Stimulated activated CD8-positive, alpha-beta memory T cell treated with anti-CD3 and anti-CD28 coated beads, Interleukin-7, amount 100 ng/mL, for 4 hours (primary cell): Measurements from ENCODE around the gene CCM2.
"Not testable (repeated sequence)": the region's sequence is repeated elsewhere in the genome, so short reads cannot be mapped to it uniquely, and the experiment has no call there.

Experiments used
- DNase-seq, 2 donors: peaks; one replicate each; pipeline ENCODE4 v3.0.0-alpha.2; 2020; ENCODE audit warnings: low read depth in 2 of 2

CCM2 gene

GRCh38 chr7:45100761-45101480 is 100.9 kb downstream of the CCM2 start:
- no peak for DNase-seq

GRCh38 chr7:45101748-45102147 is 101.7 kb downstream of the CCM2 start:
- DNase-seq, result no peak

DNA sequence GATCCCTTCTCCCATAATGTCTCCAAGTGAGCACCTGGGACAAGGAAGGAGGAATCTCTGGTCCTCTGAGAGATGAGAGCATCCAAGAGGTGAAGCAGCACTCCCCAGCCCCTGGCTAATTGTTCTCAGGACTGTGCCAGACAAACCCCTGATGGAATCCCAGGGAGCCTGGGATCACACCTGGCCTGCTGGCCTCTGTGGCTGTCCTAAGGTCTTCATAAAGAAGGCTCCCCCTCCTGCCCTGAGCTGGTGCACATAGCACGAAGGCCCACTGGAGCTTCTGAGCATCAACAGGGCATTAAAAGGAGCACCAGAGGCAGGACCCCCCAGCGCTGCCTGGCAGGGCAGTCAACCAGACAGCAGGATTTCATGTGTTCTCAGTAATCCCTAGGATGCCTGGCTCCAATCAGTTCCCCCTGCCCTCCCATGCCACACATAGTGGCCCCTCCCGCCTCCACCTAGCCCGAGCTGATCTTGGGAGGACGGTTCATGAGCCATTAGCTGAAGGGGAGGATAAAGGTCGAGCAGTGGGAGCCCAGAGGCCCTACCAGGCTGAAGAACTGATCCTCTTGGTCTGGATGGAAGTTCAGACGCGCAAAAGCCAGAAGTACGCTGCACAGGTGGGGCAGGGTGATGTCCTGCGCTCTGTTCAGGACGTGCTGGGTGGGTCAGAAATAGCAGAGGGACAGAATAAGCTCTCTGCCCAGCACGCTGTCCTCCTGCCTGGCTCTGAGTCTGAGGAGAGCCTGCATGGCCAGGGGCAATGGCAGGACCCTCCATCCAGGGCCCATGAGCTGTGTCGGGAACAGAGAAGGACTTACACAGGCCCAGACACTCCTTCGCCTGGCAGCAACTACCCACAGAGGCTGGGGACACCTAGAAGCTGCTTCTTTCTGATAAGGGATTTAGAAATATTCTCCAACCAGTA is 103.0 kb downstream of the CCM2 start:
- DNase-seq, result no peak

DNA sequence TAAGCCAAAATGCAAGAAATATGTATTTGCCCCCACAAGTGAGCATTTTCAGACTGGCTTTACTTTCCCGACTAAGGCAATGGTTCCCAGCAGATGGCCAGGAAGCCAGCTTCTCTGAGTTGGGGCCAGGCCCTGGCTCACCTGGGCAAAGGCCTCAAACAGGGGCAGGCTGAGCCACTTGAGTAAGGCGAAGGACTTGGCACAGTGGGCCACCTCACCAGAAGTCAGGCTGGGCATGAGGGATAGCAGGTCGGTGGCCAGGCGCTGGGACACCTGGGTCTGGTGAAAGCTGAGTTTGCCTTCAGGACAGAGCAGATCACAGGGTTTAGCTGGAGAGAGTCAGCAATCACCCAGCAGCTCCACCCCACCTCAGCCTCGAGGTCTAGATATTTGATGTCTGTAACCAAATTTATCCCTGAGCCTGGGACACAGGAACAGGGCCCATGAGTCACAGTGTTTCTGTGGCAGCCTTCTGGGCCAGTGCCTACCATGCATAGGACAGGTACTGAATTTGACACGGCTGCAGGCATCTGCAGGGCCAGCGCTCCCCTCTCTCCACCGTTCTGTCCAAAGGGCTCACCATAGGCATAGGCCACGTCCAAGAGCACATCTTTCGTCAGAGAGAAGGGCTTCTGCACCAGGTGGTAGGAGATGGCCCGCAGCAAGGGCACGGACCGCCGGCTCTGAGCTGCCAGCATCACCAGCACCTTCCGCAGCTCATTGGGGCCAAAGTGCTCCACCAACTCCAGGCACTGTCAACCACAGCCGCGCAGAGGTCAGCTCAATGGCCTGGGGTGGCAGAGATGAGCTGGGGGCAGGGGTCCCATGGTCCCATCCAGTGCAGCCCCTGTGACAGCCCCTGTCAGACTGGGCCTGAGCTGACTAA is 104.2 kb downstream of the CCM2 start:
- DNase-seq, result no peak

DNA sequence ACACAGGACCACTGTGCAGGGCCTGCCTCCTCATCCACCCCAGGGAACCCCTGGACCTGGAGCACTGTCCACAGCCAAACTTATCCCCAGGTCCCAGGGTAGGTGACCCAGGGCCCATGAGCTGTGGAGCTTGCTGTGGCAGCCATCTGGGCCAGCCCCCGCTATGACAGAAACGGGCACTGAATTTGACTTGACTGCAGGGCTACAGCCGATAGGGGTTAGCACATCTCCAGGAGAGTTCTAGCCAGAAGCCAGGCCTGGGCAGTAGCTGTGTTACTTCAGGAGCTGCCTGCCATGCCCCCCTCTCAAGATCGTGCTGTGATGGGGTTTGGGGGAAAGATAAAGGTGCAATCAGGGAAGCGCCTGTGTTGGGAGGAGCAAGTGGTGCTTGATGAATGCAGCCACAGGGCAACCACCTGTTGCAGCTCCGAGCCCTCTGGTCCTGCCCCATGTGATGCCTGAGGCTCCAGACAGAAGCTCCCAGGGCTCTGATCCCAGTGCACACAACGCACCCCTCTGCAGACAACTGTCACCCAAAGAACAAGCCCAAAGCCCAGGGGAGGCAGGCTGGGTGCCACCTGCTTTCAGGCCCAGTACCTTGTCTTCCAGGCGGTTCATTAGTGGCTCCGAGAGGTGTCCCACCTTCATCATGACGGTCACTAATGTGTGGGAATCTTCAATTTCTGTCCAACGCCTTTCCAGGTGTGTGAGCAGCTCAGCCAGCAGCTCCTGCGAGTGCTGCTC is 105.0 kb downstream of the CCM2 start:
- no peak for DNase-seq

GRCh38 chr7:45105588-45106188 is 105.7 kb downstream of the CCM2 start:
- DNase-seq, result no peak

DNA sequence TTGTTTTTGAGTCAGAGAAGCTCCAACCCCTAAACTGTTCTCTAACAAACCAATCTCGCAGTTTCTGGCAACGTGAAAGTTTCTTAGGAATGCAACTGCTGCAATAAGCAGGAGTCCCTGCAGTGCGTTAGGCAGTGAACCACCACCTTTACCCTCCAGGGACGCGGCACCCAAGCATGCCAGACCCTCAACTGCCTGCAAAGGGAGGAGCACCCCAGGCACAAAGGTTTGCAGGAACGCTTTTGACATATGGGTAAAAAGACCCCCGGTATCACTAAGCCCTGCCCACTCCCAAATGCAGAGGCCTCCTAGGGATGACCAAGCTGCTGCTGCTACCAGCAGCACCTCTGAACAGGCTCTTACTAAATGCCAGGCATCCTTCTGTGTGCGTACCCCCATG is 106.8 kb downstream of the CCM2 start:
- DNase-seq, result no peak

GRCh38 chr7:45107356-45107755 is 107.4 kb downstream of the CCM2 start:
- DNase-seq, result no peak

DNA sequence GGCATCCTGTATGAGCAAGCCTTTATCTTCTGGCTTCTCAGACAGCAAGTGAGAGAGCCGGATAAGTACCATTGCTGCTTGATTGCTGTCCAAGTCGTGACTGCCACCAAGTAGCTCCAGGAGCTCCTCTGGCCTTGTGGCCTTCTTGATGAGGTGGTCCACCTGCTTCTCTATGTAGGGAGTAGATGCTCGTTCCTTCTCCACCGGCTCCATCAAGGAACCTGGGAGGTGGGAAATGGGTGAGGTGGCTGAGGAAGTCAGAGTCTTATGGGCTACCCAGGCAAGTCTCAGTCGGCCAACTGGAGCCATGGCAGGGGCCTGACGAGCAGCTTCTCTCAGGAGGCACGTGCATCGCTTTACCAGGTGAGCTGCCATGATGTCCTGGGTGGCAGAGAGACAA is 108.9 kb downstream of the CCM2 start:
- DNase-seq, result no peak

- peak; percentile 86 to 94 for DNase-seq
Measured at GRCh38 chr7:45111298-45112223, 111.6 kb downstream of the CCM2 start, which contains the start of gene TBRG4. TSS of gene TBRG4 (minus strand) at chr7:45111697. CDS start at chr7:45109237, 2,460 bp downstream.

DNA sequence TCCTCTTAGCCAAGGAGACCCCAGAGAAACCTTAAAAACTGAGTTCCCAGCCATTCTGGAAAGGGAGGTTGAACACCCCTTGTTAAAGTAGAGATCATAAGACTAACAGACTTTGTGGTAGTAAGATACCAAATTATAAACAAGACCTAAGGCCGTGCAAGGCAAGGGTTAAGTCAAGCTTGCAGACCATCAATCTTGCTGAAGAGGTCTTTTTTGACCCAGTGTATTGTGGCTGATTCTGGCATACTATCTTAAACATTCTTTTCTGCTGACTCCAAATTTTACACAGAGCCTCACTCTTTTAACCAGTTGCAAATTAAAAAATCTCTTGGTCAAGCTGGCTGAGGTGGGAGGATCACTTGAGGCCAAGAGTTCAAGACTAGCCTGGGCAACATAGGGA is 112.6 kb downstream of the CCM2 start:
- no peak for DNase-seq

GRCh38 chr7:45114257-45114656 is 114.3 kb downstream of the CCM2 start:
- not testable (repeated sequence) for DNase-seq

GRCh38 chr7:45114926-45115325 is 114.9 kb downstream of the CCM2 start:
- DNase-seq, result no peak

DNA sequence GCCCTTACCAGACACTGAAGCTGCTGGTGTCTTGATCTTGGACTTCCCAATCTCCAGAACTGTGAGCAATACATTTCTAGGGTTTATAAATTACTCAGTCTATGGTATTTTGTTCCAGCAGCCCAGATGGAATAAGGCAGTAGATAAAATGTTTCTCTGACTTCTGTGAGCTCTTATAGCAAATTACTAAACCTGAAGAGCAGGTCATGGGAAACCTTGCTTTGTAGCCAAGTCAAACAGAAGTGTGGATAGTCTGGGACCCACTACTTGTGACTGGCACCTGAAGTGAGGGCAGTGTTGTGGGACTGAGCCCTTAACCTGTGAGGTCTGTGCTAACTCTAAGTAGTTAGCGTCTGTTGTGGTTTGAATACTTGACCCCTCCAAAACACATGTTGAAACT is 116.0 kb downstream of the CCM2 start:
- no peak for DNase-seq

GRCh38 chr7:45117582-45117981 is 117.6 kb downstream of the CCM2 start:
- DNase-seq, result no peak

GRCh38 chr7:45118292-45118691 is 118.3 kb downstream of the CCM2 start:
- DNase-seq, result no peak

- no peak for DNase-seq
Measured at GRCh38 chr7:45118889-45119331, 118.9 kb downstream of the CCM2 start.

- no peak for DNase-seq
Measured at GRCh38 chr7:45119550-45119949, 119.5 kb downstream of the CCM2 start.
